SK-N-SH (cell line): ENCODE results near the gene PTPRG. TPM values are rescaled to one million over a fixed set of nuclear protein-coding genes. Genes with fewer than 3 reads are reported as not detected.

Experiments used
- CTCF ChIA-PET: fragments of 300-600, 350-600 bp; formaldehyde crosslinking; extraction: SDS; loops from one replicate; lab custom pipeline; 2021; lab: Yijun Ruan, JAX
- POLR2A ChIA-PET: fragments of 350-600 bp; sonication (Branson Sonifier 250); formaldehyde crosslinking; extraction: SDS; loops from one replicate; lab custom pipeline; 2020; ENCODE audit warnings: antibody characterized with exemption, inconsistent platforms; lab: Yijun Ruan, JAX
- DNase-seq: peaks from one replicate; pipeline ENCODE4 v3.0.0; 2012
- H2AFZ ChIP-seq: fragments of 200-600 bp; sonication (generic); 2 replicates; pipeline ENCODE4 v1.8.1; 2016; ENCODE audit warnings: antibody characterized with exemption, mild to moderate bottlenecking, low read depth
- H3F3A ChIP-seq: fragments of 200-600 bp; sonication (generic); replicated peaks from 2 replicates; pipeline ENCODE3; 2016; ENCODE audit warnings: antibody characterized with exemption, mild to moderate bottlenecking; ENCODE audit not compliant: insufficient read depth
- H3K27ac ChIP-seq, 2 experiments: fragments of 200-500 bp in 1 of 2; fragments of 200-600 bp in 1 of 2; sonication (Bioruptor generic) in 1 of 2; sonication (generic), shearing (Covaris generic) in 1 of 2; 2 replicates each; pipeline versions ENCODE4 v1.5.1 to v1.6.1; 2014 to 2016; ENCODE audit warnings: low read depth in 2 of 2, inconsistent platforms in 1 of 2, low read length in 1 of 2, mild to moderate bottlenecking in 1 of 2, mixed read lengths in 1 of 2
- H3K27me3 ChIP-seq: fragments of 200-600 bp; sonication (generic), shearing (Covaris generic); 2 replicates; pipeline ENCODE4 v1.6.1; 2016; ENCODE audit warnings: mixed run types; ENCODE audit not compliant: insufficient read depth
- H3K36me3 ChIP-seq, 2 experiments: fragments of 200-500 bp in 1 of 2; fragments of 200-600 bp in 1 of 2; sonication (Bioruptor generic) in 1 of 2; sonication (generic) in 1 of 2; replicated peaks in 1 of 2; 2 replicates each; pipeline versions ENCODE3 to v1.5.1; 2014 to 2016; ENCODE audit warnings: low read length in 1 of 2, mild to moderate bottlenecking in 1 of 2; ENCODE audit not compliant: insufficient read depth in 2 of 2, control insufficient read depth in 1 of 2
- H3K4me1 ChIP-seq, 2 experiments: fragments of 200-500 bp in 1 of 2; fragments of 200-600 bp in 1 of 2; sonication (Bioruptor generic) in 1 of 2; sonication (generic), shearing (Covaris generic) in 1 of 2; 2 replicates each; pipeline versions ENCODE4 v1.5.1 to v1.6.1; 2014 to 2016; ENCODE audit warnings: low read depth in 1 of 2, low read length in 1 of 2, mixed run types in 1 of 2; ENCODE audit not compliant: insufficient read depth in 2 of 2, control insufficient read depth in 1 of 2
- H3K4me2 ChIP-seq: fragments of 200-600 bp; sonication (generic), shearing (Covaris generic); 2 replicates; pipeline ENCODE4 v1.6.1; 2017; ENCODE audit warnings: mixed run types
- H3K4me3 ChIP-seq, 2 experiments: fragments of 200-500 bp in 1 of 2; fragments of 200-600 bp in 1 of 2; sonication (Bioruptor generic) in 1 of 2; sonication (generic), shearing (Covaris generic) in 1 of 2; 2 replicates each; pipeline versions ENCODE4 v1.5.1 to v1.8.1; 2014 to 2016; ENCODE audit warnings: low read depth in 2 of 2, inconsistent platforms in 1 of 2, low read length in 1 of 2, mild to moderate bottlenecking in 1 of 2, mixed read lengths in 1 of 2, moderate library complexity in 1 of 2
- H3K79me2 ChIP-seq: fragments of 200-600 bp; sonication (generic); 2 replicates; pipeline ENCODE4 v1.8.1; 2017; ENCODE audit warnings: mild to moderate bottlenecking; ENCODE audit not compliant: insufficient read depth
- H3K9ac ChIP-seq: fragments of 200-600 bp; sonication (generic); 2 replicates; pipeline ENCODE4 v1.6.1; 2017; ENCODE audit warnings: mixed run types
- H3K9me2 ChIP-seq: fragments of 200-600 bp; sonication (generic); 2 replicates; pipeline ENCODE4 v1.6.1; 2017; ENCODE audit warnings: mixed run types
- H3K9me3 ChIP-seq: fragments of 200-600 bp; sonication (generic); 2 replicates; pipeline ENCODE4 v1.6.1; 2017; ENCODE audit warnings: mixed run types, mild to moderate bottlenecking, moderate library complexity
- H4K20me1 ChIP-seq: fragments of 200-600 bp; sonication (generic); 2 replicates; pipeline ENCODE4 v1.6.1; 2017; ENCODE audit warnings: mild to moderate bottlenecking, mixed run types; ENCODE audit not compliant: insufficient read depth
- CHD2 ChIP-seq: fragments of 150-350 bp; IDR thresholded peaks from 2 replicates; pipeline ENCODE4 v1.6.1; 2018; ENCODE audit warnings: low read length; ENCODE audit not compliant: partially characterized antibody
- ELF1 ChIP-seq: IDR thresholded peaks from 2 replicates; pipeline ENCODE4 v1.4.0; 2012
- EP300 ChIP-seq, 2 experiments: IDR thresholded peaks; 2 replicates each; pipeline versions ENCODE4 v1.4.0 to v1.6.1; 2012; ENCODE audit warnings: borderline replicate concordance in 1 of 2, low read depth in 1 of 2, low read length in 1 of 2
- FOSL2 ChIP-seq: IDR thresholded peaks from 2 replicates; pipeline ENCODE4 v1.4.0; 2012; ENCODE audit warnings: low read depth, mild to moderate bottlenecking, moderate library complexity, borderline replicate concordance
- FOXJ3 ChIP-seq: sonication (generic); formaldehyde crosslinking; IDR thresholded peaks from 2 replicates; pipeline ENCODE4 v1.5.1; 2020; ENCODE audit warnings: mild to moderate bottlenecking, missing genetic modification reagents
- JUND ChIP-seq: IDR thresholded peaks from 2 replicates; pipeline ENCODE4 v1.4.0; 2012
- NFIC ChIP-seq: IDR thresholded peaks from 2 replicates; pipeline ENCODE4 v1.4.0; 2012; ENCODE audit warnings: borderline replicate concordance
- RAD21 ChIP-seq: IDR thresholded peaks from 2 replicates; pipeline ENCODE4 v1.6.1; 2012; ENCODE audit warnings: mild to moderate bottlenecking, low read length
- SMC3 ChIP-seq: IDR thresholded peaks from 2 replicates; pipeline ENCODE4 v1.6.1; 2012; ENCODE audit warnings: low read depth, low read length, improper control_type of control experiment
- TAF1 ChIP-seq: IDR thresholded peaks from 2 replicates; pipeline ENCODE4 v1.6.1; 2012; ENCODE audit warnings: low read depth, mild to moderate bottlenecking, low read length, moderate library complexity, borderline replicate concordance
- USF1 ChIP-seq: IDR thresholded peaks from 2 replicates; pipeline ENCODE4 v1.4.0; 2012; ENCODE audit warnings: low read depth, borderline replicate concordance
- USF2 ChIP-seq: fragments of 150-350 bp; IDR thresholded peaks from 2 replicates; pipeline ENCODE4 v1.6.1; 2017; ENCODE audit warnings: antibody characterized with exemption, low read length, low read depth, borderline replicate concordance
- YY1 ChIP-seq: IDR thresholded peaks from 2 replicates; pipeline ENCODE4 v1.4.0; 2012; ENCODE audit warnings: low read depth, mild to moderate bottlenecking
- ZBTB33 ChIP-seq: IDR thresholded peaks from 2 replicates; pipeline ENCODE4 v1.4.0; 2012; ENCODE audit warnings: low read depth, borderline replicate concordance
- WGBS: methylation state at CpG from one replicate; pipeline ENCODE4 v1.1.6; 2017; ENCODE audit warnings: low lambda C conversion rate; 5-methylcytosine and 5-hydroxymethylcytosine counted together
- polyA plus RNA-seq, 3 experiments: library from polyadenylated mRNA; depleted of rRNA; stranded (reverse); fragments of >200 nt; gene quantifications; 2 replicates each; pipeline ENCODE4 v1.2.3, GENCODE V29; 2012

PTPRG gene
- polyA plus RNA-seq, 1 of the 3 experiments (the other 2 are of a cell fraction): 14.1 TPM

GRCh38 chr3:61582287-61582686, 20.9 kb downstream of the PTPRG start:
- WGBS: 74% methylated on average over 4 of the region's 4 CpGs
- CTCF ChIA-PET: no interaction called here
- Histone ChIP-seq H3K4me3 (no peak overlapping the region), H3K4me2 (no peak overlapping the region), H3K27me3 (no peaks in the 10 kb centered on the region), H3K9ac (no peak overlapping the region), H2AFZ (no peak overlapping the region), H3F3A (no peaks in the 10 kb centered on the region), H4K20me1 (no peaks in the 10 kb centered on the region; the same call in 1 of the 2 replicates), H3K27ac (no peak overlapping the region)
- DNase-seq: no peak
- POLR2A ChIA-PET: no interaction called here
- TF ChIP-seq EP300 (IDR thresholded peaks at IDR 0.05; ENCODE audit: borderline replicate concordance in 1 of 2, low read depth in 1 of 2, low read length in 1 of 2) (no peak), TAF1 (no peak), JUND (no peak), USF2 (no peak), CHD2 (no peak), FOXJ3 (CRISPR knock-in tag) (no peak), RAD21 (no peak), FOSL2 (no peak)
- TF ChIP-seq, all 33 proteins: peak for 0
- H3K9me2 ChIP-seq: no peaks in the 10 kb centered on the region
- no peaks in the 10 kb centered on the region for H3K9me3 ChIP-seq
- H3K79me2 ChIP-seq: peaks cover 55% of the 10 kb centered on the region
- no peaks in the 10 kb centered on the region for H3K36me3 ChIP-seq
- H3K4me1 ChIP-seq: no peaks in the 10 kb centered on the region

GRCh38 chr3:61582846-61583245, 21.5 kb downstream of the PTPRG start:
- no peak for TF ChIP-seq TAF1
- TF ChIP-seq ZBTB33: no peak
- no peak for TF ChIP-seq FOSL2
- TF ChIP-seq YY1: no peak
- no peak for TF ChIP-seq ELF1
- TF ChIP-seq NFIC: no peak
- TF ChIP-seq USF1: no peak
- TF ChIP-seq JUND: no peak
- TF ChIP-seq SMC3: no peak
- no peak for TF ChIP-seq FOXJ3 (CRISPR knock-in tag)
- TF ChIP-seq USF2: no peak
- no peaks in the 10 kb centered on the region for H3F3A ChIP-seq
- ChIA-PET CTCF (no interaction called here), POLR2A (no interaction called here)
- no peaks in the 10 kb centered on the region for H3K4me1 ChIP-seq
- no peaks in the 10 kb centered on the region for H3K9me3 ChIP-seq
- peaks cover 51% of the 10 kb centered on the region for H3K79me2 ChIP-seq
- no peaks in the 10 kb centered on the region for H3K36me3 ChIP-seq
- H3K9ac ChIP-seq: no peak overlapping the region
- H3K27me3 ChIP-seq: no peaks in the 10 kb centered on the region
- no peaks in the 10 kb centered on the region for H3K9me2 ChIP-seq
- 90% methylated on average over 4 of the region's 4 CpGs for WGBS
- DNase-seq: no peak
- no peak overlapping the region for H3K4me3 ChIP-seq
- no peak overlapping the region for H2AFZ ChIP-seq
- no peak overlapping the region for H3K27ac ChIP-seq
- H3K4me2 ChIP-seq: no peak overlapping the region
- no peaks in the 10 kb centered on the region; the same call in 1 of the 2 replicates for H4K20me1 ChIP-seq
